HUES6 (cell line): ENCODE measurements around the gene APOC1.

ENCODE experiments used
- H3K27ac ChIP-seq: 2 replicates; pipeline ENCODE4 v1.7.0; 2013; ENCODE audit warnings: low read depth, mild to moderate bottlenecking, low read length, inconsistent platforms
- H3K27me3 ChIP-seq: 2 replicates; pipeline ENCODE4 v1.6.1; 2013; ENCODE audit warnings: low read length; ENCODE audit not compliant: control insufficient read depth, insufficient read depth
- H3K36me3 ChIP-seq: 2 replicates; pipeline ENCODE4 v1.6.1; 2013; ENCODE audit warnings: low read length; ENCODE audit not compliant: control insufficient read depth, insufficient read depth
- H3K4me1 ChIP-seq: 2 replicates; pipeline ENCODE4 v1.6.1; 2013; ENCODE audit warnings: low read length; ENCODE audit not compliant: control insufficient read depth, insufficient read depth
- H3K4me3 ChIP-seq: 2 replicates; pipeline ENCODE4 v1.5.1; 2013; ENCODE audit warnings: low read depth, low read length
- H3K9ac ChIP-seq: one replicate; pipeline ENCODE4 v1.6.1; 2013; ENCODE audit warnings: mild to moderate bottlenecking, low read length
- H3K9me3 ChIP-seq: 2 replicates; pipeline ENCODE4 v1.6.1; 2013; ENCODE audit warnings: low read depth, low read length; ENCODE audit not compliant: control insufficient read depth, insufficient read depth

The APOC1 gene

GRCh38 chr19:44959691-44960090 lies 45.3 kb downstream of the APOC1 start:
- peaks cover 25% of the 10 kb centered on the region for H3K36me3 ChIP-seq
- no peaks in the 10 kb centered on the region for H3K9me3 ChIP-seq
- peaks cover 16% of the 10 kb centered on the region; the same call in 1 of the 2 replicates for H3K4me1 ChIP-seq
- H3K4me3 ChIP-seq: no peak overlapping the region
- no peak overlapping the region for H3K27ac ChIP-seq
- no peak overlapping the region for H3K9ac ChIP-seq
- H3K27me3 ChIP-seq: no peaks in the 10 kb centered on the region

GRCh38 chr19:44960906-44961728 lies 46.7 kb downstream of the APOC1 start:
- Histone ChIP-seq H3K9me3 (no peaks in the 10 kb centered on the region), H3K27me3 (no peaks in the 10 kb centered on the region), H3K4me1 (peaks cover 14% of the 10 kb centered on the region; the same call in 1 of the 2 replicates), H3K9ac (no peak overlapping the region), H3K27ac (no peak overlapping the region), H3K4me3 (no peak overlapping the region), H3K36me3 (peaks cover 29% of the 10 kb centered on the region)

- Histone ChIP-seq H3K27ac (no peak overlapping the region), H3K9ac (no peak overlapping the region)
Observed at GRCh38 chr19:44961821-44962220, 47.4 kb downstream of the APOC1 start.

GRCh38 chr19:44968118-44968517 lies 53.7 kb downstream of the APOC1 start:
- Histone ChIP-seq H3K4me3 (no peak overlapping the region), H3K9me3 (no peaks in the 10 kb centered on the region), H3K27ac (no peak overlapping the region), H3K9ac (no peak overlapping the region), H3K36me3 (peaks cover 34% of the 10 kb centered on the region), H3K27me3 (no peaks in the 10 kb centered on the region), H3K4me1 (no peaks in the 10 kb centered on the region)

More at GRCh38 chr19:44961821-44962220, 47.4 kb downstream of the APOC1 start:
- Histone ChIP-seq H3K4me1 (peaks cover 7% of the 10 kb centered on the region; the same call in 1 of the 2 replicates), H3K36me3 (peaks cover 33% of the 10 kb centered on the region), H3K27me3 (no peaks in the 10 kb centered on the region), H3K9me3 (no peaks in the 10 kb centered on the region), H3K4me3 (no peak overlapping the region)

GRCh38 chr19:44968670-44969069 lies 54.3 kb downstream of the APOC1 start:
- H3K36me3 ChIP-seq: peaks cover 38% of the 10 kb centered on the region
- H3K4me3 ChIP-seq: no peak overlapping the region
- no peak overlapping the region for H3K27ac ChIP-seq
- no peak overlapping the region for H3K9ac ChIP-seq
- no peaks in the 10 kb centered on the region for H3K9me3 ChIP-seq
- H3K27me3 ChIP-seq: no peaks in the 10 kb centered on the region
- H3K4me1 ChIP-seq: no peaks in the 10 kb centered on the region
